Stomach (tissue), 9 donors: ENCODE measurements around the gene FARSB. TPM values are rescaled to one million over a fixed set of nuclear protein-coding genes. Genes with fewer than 3 reads are reported as not detected.
A peak's percentile ranks its signal among the peaks of the same experiment; 100 is the strongest.
"Not testable (repeated sequence)": the region's sequence is repeated elsewhere in the genome, so short reads cannot be mapped to it uniquely, and the experiment has no call there.

ENCODE experiments used
- DNase-seq, 2 donors: peaks; one replicate each; pipeline versions ENCODE4 v3.0.0 to v3.0.0-alpha.2; 2013 to 2019
- H3K27ac ChIP-seq, 5 donors: fragments of 200-600 bp in 4 of 5; sonication (generic) in 4 of 5; one replicate each; pipeline ENCODE4 v1.5.1; 2013 to 2019; ENCODE audit warnings: mild to moderate bottlenecking in 1 of 5, moderate library complexity in 1 of 5
- H3K27me3 ChIP-seq, 3 donors: fragments of 200-600 bp; sonication (generic); one replicate each; pipeline ENCODE4 v1.5.1; 2017 to 2019; ENCODE audit warnings: mixed run types in 1 of 3
- H3K36me3 ChIP-seq, 4 donors: fragments of 200-600 bp; sonication (generic); 1 replicate in 3 of 4; 2 replicates in 1 of 4; pipeline ENCODE4 v1.5.1; 2016 to 2019
- H3K4me1 ChIP-seq, 4 donors: fragments of 200-600 bp; sonication (generic); one replicate each; pipeline ENCODE4 v1.5.1; 2016 to 2019
- H3K4me3 ChIP-seq, 4 donors: fragments of 200-600 bp; sonication (generic) in 3 of 4; one replicate each; pipeline ENCODE4 v1.5.1; 2016 to 2019; ENCODE audit warnings: mild to moderate bottlenecking in 1 of 4
- H3K9me3 ChIP-seq, 4 donors: fragments of 200-600 bp; sonication (generic); one replicate each; pipeline ENCODE4 v1.5.1; 2016 to 2019
- CTCF ChIP-seq, 7 experiments: fragments of 450-650 bp in 4 of 7; fragments of 200-600 bp in 3 of 7; sonication (generic) in 3 of 7; IDR thresholded peaks; one replicate each; pipeline ENCODE4 v1.5.1; 2016 to 2019; ENCODE audit warnings: antibody characterized with exemption in 7 of 7, control low read depth in 2 of 7, mild to moderate bottlenecking in 1 of 7
- EP300 ChIP-seq: sonication (generic); formaldehyde crosslinking; IDR thresholded peaks from one replicate; pipeline ENCODE4 v1.6.1; 2017; ENCODE audit warnings: antibody characterized with exemption
- POLR2A ChIP-seq, 4 donors: fragments of 450-650 bp; IDR thresholded peaks; one replicate each; pipeline ENCODE4 v1.6.1; 2016; ENCODE audit warnings: antibody characterized with exemption in 4 of 4, control low read depth in 2 of 4, mild to moderate bottlenecking in 1 of 4, moderate library complexity in 1 of 4
- POLR2AphosphoS5 ChIP-seq, 3 donors: sonication (generic); formaldehyde crosslinking; IDR thresholded peaks; one replicate each; pipeline ENCODE4 v1.6.1; 2016; ENCODE audit warnings: antibody characterized with exemption in 3 of 3
- WGBS, 5 donors: extraction: QIAGEN DNeasy Blood & Tissue Kit in 3 of 5; methylation state at CpG; one replicate each; pipeline versions ENCODE4 v1.1.5 to v1.1.7; 2013 to 2018; 5-methylcytosine and 5-hydroxymethylcytosine counted together
- intact Hi-C: fragments of 100-400 bp; cut with DNase I; formaldehyde crosslinking; loops from one replicate; pipeline ENCODE4 v1.15.1; 2023; ENCODE audit warnings: low total_unique reads
- polyA plus RNA-seq, 3 donors: library from polyadenylated mRNA; stranded (reverse); fragments of 200-250 nt; gene quantifications; one replicate each; pipeline ENCODE4 v1.2.3, GENCODE V29; 2013
- total RNA-seq, 5 donors: library from RNA; depleted of rRNA; stranded (reverse); fragments of >200 nt; gene quantifications; one replicate each; pipeline versions ENCODE4 v1.1.0 to v1.2.3, GENCODE V29; 2014 to 2016
- donor health status: healthy with polysubstance abuse.
- donor health status: Bipolar disorder and iron deficiency.
- donor health status: healthy.

FARSB gene
- total and polyA plus RNA-seq, 8 donors: 1.4 to 26.3 (median 13.8) TPM

- H3K4me1 ChIP-seq: peaks cover 7 to 25% (median 18%) of the 10 kb centered on the region in 4 donors
- TF ChIP-seq POLR2A (IDR thresholded peaks at IDR 0.05): no peak
- TF ChIP-seq EP300: no peak
- no peak for TF ChIP-seq CTCF (IDR thresholded peaks at IDR 0.05)
- no peak for TF ChIP-seq POLR2AphosphoS5 (IDR thresholded peaks at IDR 0.05)
- no peak overlapping the region for H3K27ac ChIP-seq
- H3K27me3 ChIP-seq: no peaks in the 10 kb centered on the region
- no peaks in the 10 kb centered on the region for H3K36me3 ChIP-seq
- 38 to 56% (median 48%) methylated on average over 1 of the region's 1 CpG for WGBS, 5 donors
- no peak overlapping the region for H3K4me3 ChIP-seq
- intact Hi-C loops: no loop called here
- H3K9me3 ChIP-seq: no peaks in the 10 kb centered on the region
- DNase-seq: no peak
These were observed 45.3 kb upstream of the FARSB start for GRCh38 chr2:222701233-222701632.

- 80 to 88% (median 85%) methylated on average over 4 of the region's 4 CpGs for WGBS, 5 donors
- no peak overlapping the region for H3K27ac ChIP-seq
- TF ChIP-seq CTCF (IDR thresholded peaks at IDR 0.05) (no peak), EP300 (no peak), POLR2AphosphoS5 (IDR thresholded peaks at IDR 0.05) (no peak), POLR2A (IDR thresholded peaks at IDR 0.05) (no peak)
- H3K9me3 ChIP-seq: no peaks in the 10 kb centered on the region
- peaks cover 0 to 20% (median 10%) of the 10 kb centered on the region in 4 donors for H3K4me1 ChIP-seq
- no peaks in the 10 kb centered on the region for H3K27me3 ChIP-seq
- no peaks in the 10 kb centered on the region for H3K36me3 ChIP-seq
- H3K4me3 ChIP-seq: no peak overlapping the region
- DNase-seq: no peak
- intact Hi-C loops: no loop called here
These were observed 42.4 kb upstream of the FARSB start for GRCh38 chr2:222698276-222698675.

GRCh38 chr2:222693837-222694236, 37.9 kb upstream of the FARSB start:
- Histone ChIP-seq H3K4me1 (peaks cover 0 to 15% (median 5%) of the 10 kb centered on the region in 4 donors), H3K27me3 (no peaks in the 10 kb centered on the region), H3K36me3 (no peaks in the 10 kb centered on the region), H3K27ac (no peak overlapping the region), H3K4me3 (no peak overlapping the region), H3K9me3 (no peaks in the 10 kb centered on the region)
- TF ChIP-seq CTCF (IDR thresholded peaks at IDR 0.05) (no peak), EP300 (no peak), POLR2A (IDR thresholded peaks at IDR 0.05) (no peak), POLR2AphosphoS5 (IDR thresholded peaks at IDR 0.05) (no peak)
- intact Hi-C loops: no loop called here
- 80 to 97% (median 91%) methylated on average over 1 of the region's 1 CpG for WGBS, 5 donors
- no peak for DNase-seq

GRCh38 chr2:222693413-222693812, 37.5 kb upstream of the FARSB start:
- DNase-seq, H3K4me3 ChIP-seq, H3K27me3 ChIP-seq, H3K36me3 ChIP-seq, H3K9me3 ChIP-seq, intact Hi-C loops, H3K27ac ChIP-seq: not testable (repeated sequence)
- peaks cover 0 to 15% (median 5%) of the 10 kb centered on the region in 4 donors for H3K4me1 ChIP-seq
- WGBS, 5 donors: 79 to 94% (median 87%) methylated on average over 5 of the region's 5 CpGs

GRCh38 chr2:222690564-222691200, 34.8 kb upstream of the FARSB start:
- intact Hi-C loops: no loop called here
- Histone ChIP-seq H3K4me3 (no peak overlapping the region), H3K27me3 (no peaks in the 10 kb centered on the region), H3K27ac (no peak overlapping the region), H3K36me3 (no peaks in the 10 kb centered on the region), H3K9me3 (no peaks in the 10 kb centered on the region), H3K4me1 (peaks cover 0 to 15% (median 5%) of the 10 kb centered on the region in 4 donors)
- peak; percentile 83 to 89 for DNase-seq
- WGBS, 5 donors: 21 to 26% (median 24%) methylated on average over 10 of the region's 10 CpGs
- TF ChIP-seq CTCF (IDR thresholded peaks at IDR 0.05) (peak in 5 of 7 experiments; percentile 85 to 95 (median 92)), POLR2AphosphoS5 (IDR thresholded peaks at IDR 0.05) (peak in 1 of 3 donors; percentile 70), POLR2A (IDR thresholded peaks at IDR 0.05) (no peak), EP300 (no peak)
